OCI-LY7 (cell line): ENCODE results near the gene ENPP7.

Experiments
- CTCF ChIP-seq: fragments of 200-600 bp; sonication (generic); conservative IDR thresholded peaks from 2 replicates; pipeline ENCODE4 v1.5.1; 2014; ENCODE audit warnings: mild to moderate bottlenecking, antibody characterized with exemption, low read length, moderate library complexity, mixed read lengths
- EZH2phosphoT487 ChIP-seq: fragments of 200-600 bp; sonication (generic); IDR thresholded peaks from 2 replicates; pipeline ENCODE4 v1.6.1; 2018; ENCODE audit warnings: low read depth, borderline replicate concordance, mild to moderate bottlenecking, mixed run types, antibody characterized with exemption, low read length, moderate library complexity, mixed read lengths

- TF ChIP-seq CTCF (no peak), EZH2phosphoT487 (no peak)
Observed at GRCh38 chr17:79740413-79740812, 9.7 kb downstream of the ENPP7 start.
